ENCODE measurements around the gene OR52B6. TPM values are rescaled to one million over a fixed set of nuclear protein-coding genes. Genes with fewer than 3 reads are reported as not detected.

Gene OR52B6
- total and polyA plus RNA-seq, 2 donors (not counting 1 experiment from before 2014, with no cell fraction given), result not detected

DNA sequence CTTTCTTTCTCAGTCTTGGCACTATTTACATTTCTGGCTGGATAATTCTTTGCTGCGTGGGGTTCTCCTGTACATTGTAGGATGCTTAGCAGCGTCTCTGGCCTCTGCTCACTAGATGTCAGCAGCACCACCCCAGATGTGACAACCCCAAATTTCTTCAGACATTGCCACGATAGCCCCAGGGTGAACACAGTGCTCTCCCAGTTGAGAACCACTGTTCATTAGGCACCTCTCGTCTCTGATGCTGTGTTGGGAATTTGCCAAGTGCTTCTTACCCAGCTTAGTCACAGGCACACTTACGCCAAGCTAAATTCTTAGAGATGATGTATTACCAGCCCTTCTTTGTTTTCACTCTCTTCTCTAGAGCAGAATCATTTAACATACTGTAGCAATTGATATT is 25.2 kb downstream of the OR52B6 start:
- H3K4me3 Mint-ChIP-seq, result no peak overlapping the region
- ChIA-PET POLR2A (no interaction called here), CTCF (interaction anchor here (0.6 to 1.2 kb wide), 3 partner anchors 78 to 199 kb away, joined by 3 to 5 read pairs (median 3); partner anchors contain the start of gene TRIM5)
- H3K27ac Mint-ChIP-seq, result no peak overlapping the region
- H3K9me3 Mint-ChIP-seq (ENCODE audit: insufficient read depth), result no peaks in the 10 kb centered on the region
- H3K27ac ChIP-seq (ENCODE audit: low read length in 2 of 2), result no peak overlapping the region
- no peaks in the 10 kb centered on the region for H3K4me1 Mint-ChIP-seq
- H3K79me2 ChIP-seq (ENCODE audit: control insufficient read depth, insufficient read depth, low read length), result no peaks in the 10 kb centered on the region
- no peaks in the 10 kb centered on the region for H3K27me3 ChIP-seq (replicated peaks in 1 of 4; ENCODE audit: control extremely low read depth in 1 of 4, control insufficient read depth in 3 of 4, insufficient read depth in 4 of 4, low read length in 3 of 4)
- DNase-seq, result no peak
- H3K36me3 ChIP-seq (replicated peaks in 1 of 2; ENCODE audit: control extremely low read depth in 1 of 2, control insufficient read depth in 1 of 2, extremely low read depth in 1 of 2, insufficient read depth in 2 of 2, low read length in 1 of 2), result no peaks in the 10 kb centered on the region
- no peaks in the 10 kb centered on the region for H4K20me1 ChIP-seq (ENCODE audit: control insufficient read depth, insufficient read depth, low read length, poor library complexity, severe bottlenecking)
- no peaks in the 10 kb centered on the region for H3K9me3 ChIP-seq (ENCODE audit: control extremely low read depth in 1 of 3, control insufficient read depth in 2 of 3, insufficient read depth in 1 of 3, low read length in 2 of 3)
- no peak overlapping the region for H2AFZ ChIP-seq (ENCODE audit: insufficient read depth, low read depth, low read length, poor library complexity, severe bottlenecking)
- TF ChIP-seq, protein P1, sequence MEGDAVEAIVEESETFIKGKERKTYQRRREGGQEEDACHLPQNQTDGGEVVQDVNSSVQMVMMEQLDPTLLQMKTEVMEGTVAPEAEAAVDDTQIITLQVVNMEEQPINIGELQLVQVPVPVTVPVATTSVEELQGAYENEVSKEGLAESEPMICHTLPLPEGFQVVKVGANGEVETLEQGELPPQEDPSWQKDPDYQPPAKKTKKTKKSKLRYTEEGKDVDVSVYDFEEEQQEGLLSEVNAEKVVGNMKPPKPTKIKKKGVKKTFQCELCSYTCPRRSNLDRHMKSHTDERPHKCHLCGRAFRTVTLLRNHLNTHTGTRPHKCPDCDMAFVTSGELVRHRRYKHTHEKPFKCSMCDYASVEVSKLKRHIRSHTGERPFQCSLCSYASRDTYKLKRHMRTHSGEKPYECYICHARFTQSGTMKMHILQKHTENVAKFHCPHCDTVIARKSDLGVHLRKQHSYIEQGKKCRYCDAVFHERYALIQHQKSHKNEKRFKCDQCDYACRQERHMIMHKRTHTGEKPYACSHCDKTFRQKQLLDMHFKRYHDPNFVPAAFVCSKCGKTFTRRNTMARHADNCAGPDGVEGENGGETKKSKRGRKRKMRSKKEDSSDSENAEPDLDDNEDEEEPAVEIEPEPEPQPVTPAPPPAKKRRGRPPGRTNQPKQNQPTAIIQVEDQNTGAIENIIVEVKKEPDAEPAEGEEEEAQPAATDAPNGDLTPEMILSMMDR (IDR thresholded peaks at IDR 0.05), result no peak
- no peak for TF ChIP-seq EZH2 (IDR thresholded peaks at IDR 0.05; ENCODE audit: borderline replicate concordance, insufficient read depth, low read depth, low read length, poor library complexity, severe bottlenecking)
- ATAC-seq (ENCODE audit: low read depth), result no peak
- H3K4me3 ChIP-seq (ENCODE audit: control extremely low read depth in 1 of 5, extremely low read depth in 1 of 5, insufficient read depth in 1 of 5, low read depth in 2 of 5, low read length in 4 of 5), result no peak overlapping the region
- no peaks in the 10 kb centered on the region for H3K27me3 Mint-ChIP-seq
- intact Hi-C loops (cut with micrococcal nuclease), result loop anchor here (10.0 kb wide), 2 partner anchors 289 to 749 kb away; partner anchors contain the start of gene OR52E5
- H3K4me1 ChIP-seq (ENCODE audit: control insufficient read depth in 2 of 2, insufficient read depth in 2 of 2, low read length in 2 of 2), result no peaks in the 10 kb centered on the region
- H3K9ac ChIP-seq (ENCODE audit: low read length), result no peak overlapping the region
- H3K4me2 ChIP-seq (replicated peaks; ENCODE audit: low read depth, low read length, poor library complexity, severe bottlenecking), result no peak overlapping the region
- WGBS (ENCODE audit: insufficient coverage), result 85% methylated on average over 4 of the region's 5 CpGs

DNA sequence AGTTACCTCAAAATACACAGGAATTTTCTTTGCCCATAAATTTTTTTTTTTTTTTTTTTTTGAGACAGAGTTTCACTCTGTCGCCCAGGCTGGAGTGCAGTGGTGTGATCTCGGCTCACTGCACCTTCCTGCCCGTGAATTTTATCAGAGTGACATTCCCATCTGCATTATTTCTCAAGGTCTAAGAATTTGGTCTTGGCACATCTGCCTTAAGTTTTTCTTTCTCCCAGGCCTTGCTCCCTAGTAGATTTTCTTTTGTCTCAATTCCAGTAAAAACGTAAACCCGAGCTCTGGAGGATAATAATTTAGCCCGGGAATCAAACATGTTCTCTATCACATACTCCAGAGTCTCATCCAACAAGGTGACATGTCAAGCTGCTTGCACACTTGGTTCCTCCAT is 28.1 kb downstream of the OR52B6 start:
- POLR2A ChIA-PET, result no interaction called here

More for the DNA sequence above, 28.1 kb downstream of the OR52B6 start:
- H3K9me3 Mint-ChIP-seq (ENCODE audit: insufficient read depth), result no peaks in the 10 kb centered on the region
- H3K27ac ChIP-seq (ENCODE audit: low read length in 2 of 2), result no peak overlapping the region
- CTCF ChIA-PET, result no interaction called here
- no peak overlapping the region for H3K4me2 ChIP-seq (replicated peaks; ENCODE audit: low read depth, low read length, poor library complexity, severe bottlenecking)
- no peak overlapping the region for H2AFZ ChIP-seq (ENCODE audit: insufficient read depth, low read depth, low read length, poor library complexity, severe bottlenecking)
- no peaks in the 10 kb centered on the region for H3K36me3 ChIP-seq (replicated peaks in 1 of 2; ENCODE audit: control extremely low read depth in 1 of 2, control insufficient read depth in 1 of 2, extremely low read depth in 1 of 2, insufficient read depth in 2 of 2, low read length in 1 of 2)
- TF ChIP-seq EZH2 (IDR thresholded peaks at IDR 0.05; ENCODE audit: borderline replicate concordance, insufficient read depth, low read depth, low read length, poor library complexity, severe bottlenecking), result no peak
- TF ChIP-seq, protein P1 (IDR thresholded peaks at IDR 0.05), result no peak
- no peak overlapping the region for H3K4me3 ChIP-seq (ENCODE audit: control extremely low read depth in 1 of 5, extremely low read depth in 1 of 5, insufficient read depth in 1 of 5, low read depth in 2 of 5, low read length in 4 of 5)
- ATAC-seq (ENCODE audit: low read depth) (no peak), DNase-seq (no peak)
- no peaks in the 10 kb centered on the region for H3K27me3 ChIP-seq (replicated peaks in 1 of 4; ENCODE audit: control extremely low read depth in 1 of 4, control insufficient read depth in 3 of 4, insufficient read depth in 4 of 4, low read length in 3 of 4)
- H3K9ac ChIP-seq (ENCODE audit: low read length), result no peak overlapping the region
- no peaks in the 10 kb centered on the region for H4K20me1 ChIP-seq (ENCODE audit: control insufficient read depth, insufficient read depth, low read length, poor library complexity, severe bottlenecking)
- no peaks in the 10 kb centered on the region for H3K27me3 Mint-ChIP-seq
- intact Hi-C loops (cut with micrococcal nuclease), result loop anchor here (10.0 kb wide), 2 partner anchors 286 to 746 kb away; partner anchors contain the start of gene OR52E5
- no peak overlapping the region for H3K27ac Mint-ChIP-seq
- H3K79me2 ChIP-seq (ENCODE audit: control insufficient read depth, insufficient read depth, low read length), result no peaks in the 10 kb centered on the region
- H3K4me3 Mint-ChIP-seq, result no peak overlapping the region
- no peaks in the 10 kb centered on the region for H3K4me1 ChIP-seq (ENCODE audit: control insufficient read depth in 2 of 2, insufficient read depth in 2 of 2, low read length in 2 of 2)
- no peaks in the 10 kb centered on the region for H3K9me3 ChIP-seq (ENCODE audit: control extremely low read depth in 1 of 3, control insufficient read depth in 2 of 3, insufficient read depth in 1 of 3, low read length in 2 of 3)
- 93% methylated on average over 5 of the region's 6 CpGs for WGBS (ENCODE audit: insufficient coverage)
- H3K4me1 Mint-ChIP-seq, result no peaks in the 10 kb centered on the region
